HL-60 (cell line): ENCODE measurements around the gene SPRYD4.

Experiments used
- DNase-seq, 2 experiments: peaks; one replicate each; pipeline ENCODE4 v3.0.0-alpha.2; 2010 to 2020; ENCODE audit warnings: low read depth in 1 of 2, low spot score in 1 of 2
- H3K27ac ChIP-seq: fragments of 250-450 bp; sonication (Bioruptor Pico); replicated peaks from 2 replicates; pipeline ENCODE4 v1.5.1; 2020; ENCODE audit warnings: mild to moderate bottlenecking, moderate library complexity
- H3K27me3 ChIP-seq: fragments of 250-450 bp; sonication (Bioruptor Pico); 2 replicates; pipeline ENCODE4 v1.5.1; 2021; ENCODE audit warnings: mild to moderate bottlenecking, moderate library complexity; ENCODE audit not compliant: insufficient read depth, poor library complexity, severe bottlenecking
- H3K4me3 ChIP-seq: replicated peaks from 2 replicates; pipeline ENCODE4 v1.5.1; 2011; ENCODE audit warnings: mild to moderate bottlenecking, control low read depth, low read length; ENCODE audit not compliant: insufficient read depth
- CTCF ChIP-seq: IDR thresholded peaks from one replicate; pipeline ENCODE4 v1.5.1; 2011; ENCODE audit warnings: low read length, control low read depth, inconsistent platforms; ENCODE audit not compliant: insufficient read depth
- GABPA ChIP-seq: IDR thresholded peaks from 2 replicates; pipeline ENCODE4 v1.6.1; 2012; ENCODE audit warnings: low read depth
- POLR2AphosphoS5 ChIP-seq: IDR thresholded peaks from 2 replicates; pipeline ENCODE4 v1.6.1; 2012; ENCODE audit warnings: low read depth
- REST ChIP-seq: IDR thresholded peaks from 2 replicates; pipeline ENCODE4 v1.6.1; 2012; ENCODE audit warnings: low read depth; ENCODE audit not compliant: insufficient replicate concordance
- SPI1 ChIP-seq: IDR thresholded peaks from 2 replicates; pipeline ENCODE4 v1.6.1; 2012; ENCODE audit warnings: low read depth, mild to moderate bottlenecking, borderline replicate concordance

SPRYD4 gene

GRCh38 chr12:56425940-56426438 is 42.4 kb upstream of the SPRYD4 start:
- no peak for DNase-seq
- Histone ChIP-seq H3K27ac (no peak overlapping the region), H3K27me3 (no peaks in the 10 kb centered on the region), H3K4me3 (no peak overlapping the region)
- TF ChIP-seq SPI1 (no peak), GABPA (no peak), CTCF (no peak), REST (no peak), POLR2AphosphoS5 (no peak)

- no peak overlapping the region for H3K27ac ChIP-seq
- DNase-seq = no peak
- H3K4me3 ChIP-seq = no peak overlapping the region
- TF ChIP-seq GABPA (no peak), CTCF (no peak), REST (no peak), POLR2AphosphoS5 (no peak), SPI1 (no peak)
- no peaks in the 10 kb centered on the region for H3K27me3 ChIP-seq
These were observed 37.1 kb upstream of the SPRYD4 start for GRCh38 chr12:56431288-56431687.

- H3K27ac ChIP-seq = no peak overlapping the region
- no peak overlapping the region for H3K4me3 ChIP-seq
- DNase-seq = no peak
- TF ChIP-seq REST = no peak
- TF ChIP-seq SPI1 = no peak
- TF ChIP-seq GABPA = no peak
- TF ChIP-seq POLR2AphosphoS5 = no peak
- TF ChIP-seq CTCF = no peak
- no peaks in the 10 kb centered on the region for H3K27me3 ChIP-seq
These were observed 36.5 kb upstream of the SPRYD4 start for GRCh38 chr12:56431850-56432249.
